HepG2 (cell line): ENCODE measurements around the gene ADGRV1.

Experiments
- ARID2 ChIP-seq: sonication (generic); formaldehyde crosslinking; IDR thresholded peaks from 2 replicates; pipeline ENCODE4 v1.8.1; 2022; ENCODE audit warnings: mild to moderate bottlenecking, missing genetic modification reagents, borderline replicate concordance
- ATF3 ChIP-seq: sonication (generic); formaldehyde crosslinking; IDR thresholded peaks from 2 replicates; pipeline ENCODE4 v1.4.0; 2020; ENCODE audit warnings: missing genetic modification reagents
- BHLHE40 ChIP-seq: IDR thresholded peaks from 2 replicates; pipeline ENCODE4 v1.6.1; 2011; ENCODE audit warnings: low read length, improper control_type of control experiment
- CTCF ChIP-seq: sonication (generic); formaldehyde crosslinking; IDR thresholded peaks from 2 replicates; pipeline ENCODE4 v1.5.0; 2020; ENCODE audit warnings: mild to moderate bottlenecking, missing genetic modification reagents, moderate library complexity
- ELK4 ChIP-seq: sonication (generic); formaldehyde crosslinking; IDR thresholded peaks from 2 replicates; pipeline ENCODE4 v1.9.0; 2021; ENCODE audit warnings: missing genetic modification reagents, borderline replicate concordance
- EP300 ChIP-seq, 3 experiments: sonication (generic) in 1 of 3; formaldehyde crosslinking in 1 of 3; IDR thresholded peaks; 2 replicates each; pipeline versions ENCODE4 v1.5.1 to v1.6.1; 2011 to 2020; ENCODE audit warnings: low read depth in 2 of 3, low read length in 2 of 3, borderline replicate concordance in 1 of 3, improper control_type of control experiment in 1 of 3, mild to moderate bottlenecking in 1 of 3, missing genetic modification reagents in 1 of 3, moderate library complexity in 1 of 3
- FOSL1 ChIP-seq: sonication (generic); formaldehyde crosslinking; IDR thresholded peaks from 2 replicates; pipeline ENCODE4 v1.9.0; 2021; ENCODE audit warnings: missing genetic modification reagents, borderline replicate concordance
- MXD1 ChIP-seq: sonication (generic); formaldehyde crosslinking; IDR thresholded peaks from 2 replicates; pipeline ENCODE4 v1.4.0; 2020; ENCODE audit warnings: mild to moderate bottlenecking, missing genetic modification reagents
- NR0B2 ChIP-seq: sonication (generic); formaldehyde crosslinking; IDR thresholded peaks from 2 replicates; pipeline ENCODE4 v1.4.0; 2020; ENCODE audit warnings: mild to moderate bottlenecking, missing genetic modification reagents
- POLR2A ChIP-seq, 2 experiments: IDR thresholded peaks; 2 replicates each; pipeline ENCODE4 v1.6.1; 2011; ENCODE audit warnings: low read depth in 2 of 2, low read length in 2 of 2, mild to moderate bottlenecking in 1 of 2, moderate library complexity in 1 of 2; ENCODE audit not compliant: insufficient read depth in 1 of 2
- RFXAP ChIP-seq: sonication (generic); formaldehyde crosslinking; IDR thresholded peaks from 2 replicates; pipeline ENCODE4 v1.4.0; 2020; ENCODE audit warnings: missing genetic modification reagents, borderline replicate concordance
- TCF12 ChIP-seq, 2 experiments: fragments of 450-650 bp in 1 of 2; sonication (generic) in 1 of 2; formaldehyde crosslinking in 1 of 2; IDR thresholded peaks; 2 replicates each; pipeline versions ENCODE4 v1.6.1 to v1.8.0; 2017 to 2022; ENCODE audit warnings: antibody characterized with exemption in 1 of 2, mild to moderate bottlenecking in 1 of 2, missing genetic modification reagents in 1 of 2, moderate library complexity in 1 of 2
- ZNF670 ChIP-seq: sonication (generic); formaldehyde crosslinking; IDR thresholded peaks from 2 replicates; pipeline ENCODE4 v1.8.0; 2022; ENCODE audit warnings: mild to moderate bottlenecking, missing genetic modification reagents, borderline replicate concordance

GRCh38 chr5:91090995-91091394 is 532.4 kb downstream of the ADGRV1 start:
- no peak for TF ChIP-seq ATF3 (CRISPR knock-in tag)
- no peak for TF ChIP-seq CTCF
- no peak for TF ChIP-seq FOSL1 (CRISPR knock-in tag)
- no peak for TF ChIP-seq NR0B2 (CRISPR knock-in tag)
- TF ChIP-seq ZNF670 = no peak
- TF ChIP-seq ARID2 = no peak
- no peak for TF ChIP-seq BHLHE40
- TF ChIP-seq MXD1 = no peak
- TF ChIP-seq POLR2A (IDR thresholded peaks at IDR 0.05; ENCODE audit: insufficient read depth in 1 of 2, low read depth in 2 of 2, low read length in 2 of 2) = no peak
- TF ChIP-seq ELK4 (CRISPR knock-in tag) = no peak
- TF ChIP-seq TCF12 (IDR thresholded peaks at IDR 0.05) = no peak
- TF ChIP-seq TCF12 (CRISPR knock-in tag; IDR thresholded peaks at IDR 0.05) = no peak
- TF ChIP-seq RFXAP (CRISPR knock-in tag) = no peak
- TF ChIP-seq EP300 (IDR thresholded peaks at IDR 0.05; ENCODE audit: low read depth in 2 of 2, low read length in 2 of 2) = no peak
- no peak for TF ChIP-seq EP300 (CRISPR knock-in tag; IDR thresholded peaks at IDR 0.05; ENCODE audit: borderline replicate concordance)
